GM20000 (cell line): Measurements from ENCODE around the gene VWA8.

Experiments
- DNase-seq: peaks from one replicate; pipeline ENCODE4 v3.0.0; 2012; ENCODE audit warnings: low spot score
- TF ChIP-seq, protein P1 (sequence below): IDR thresholded peaks from 2 replicates; pipeline ENCODE4 v1.5.1; 2012; ENCODE audit warnings: mild to moderate bottlenecking, control low read depth; ENCODE audit errors: extremely low read depth, missing control alignments

VWA8 gene

DNA sequence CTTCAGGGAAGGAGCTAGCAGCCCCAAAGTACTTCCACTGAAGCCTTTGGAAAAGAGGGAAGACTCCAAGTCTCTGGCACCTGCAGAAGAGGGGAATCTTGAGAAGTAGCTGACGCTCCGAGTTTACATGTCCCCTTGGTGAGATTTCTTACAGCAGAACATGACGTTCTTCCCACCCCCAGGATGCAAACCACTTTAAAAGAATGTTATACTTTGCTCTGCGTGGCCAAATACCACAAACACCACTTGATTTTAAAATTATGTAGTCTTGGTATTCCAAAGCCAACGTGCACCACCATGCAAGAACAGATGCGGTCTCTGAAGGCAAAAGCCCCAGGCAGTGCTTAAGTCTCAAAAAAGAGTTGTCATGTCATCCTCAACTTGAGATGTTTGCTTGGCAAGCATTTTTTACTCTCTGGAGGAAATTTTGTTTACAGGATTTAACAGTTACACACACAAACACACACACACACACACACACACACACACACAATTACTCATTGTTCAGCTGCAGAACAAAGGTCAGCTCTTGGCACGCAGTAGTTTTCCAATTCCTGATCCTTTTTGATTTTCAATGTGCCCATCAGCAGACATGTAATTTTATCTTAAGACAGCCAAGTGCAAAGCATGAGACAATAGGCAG, 397.4 kb downstream of the VWA8 start:
- TF ChIP-seq, protein P1, sequence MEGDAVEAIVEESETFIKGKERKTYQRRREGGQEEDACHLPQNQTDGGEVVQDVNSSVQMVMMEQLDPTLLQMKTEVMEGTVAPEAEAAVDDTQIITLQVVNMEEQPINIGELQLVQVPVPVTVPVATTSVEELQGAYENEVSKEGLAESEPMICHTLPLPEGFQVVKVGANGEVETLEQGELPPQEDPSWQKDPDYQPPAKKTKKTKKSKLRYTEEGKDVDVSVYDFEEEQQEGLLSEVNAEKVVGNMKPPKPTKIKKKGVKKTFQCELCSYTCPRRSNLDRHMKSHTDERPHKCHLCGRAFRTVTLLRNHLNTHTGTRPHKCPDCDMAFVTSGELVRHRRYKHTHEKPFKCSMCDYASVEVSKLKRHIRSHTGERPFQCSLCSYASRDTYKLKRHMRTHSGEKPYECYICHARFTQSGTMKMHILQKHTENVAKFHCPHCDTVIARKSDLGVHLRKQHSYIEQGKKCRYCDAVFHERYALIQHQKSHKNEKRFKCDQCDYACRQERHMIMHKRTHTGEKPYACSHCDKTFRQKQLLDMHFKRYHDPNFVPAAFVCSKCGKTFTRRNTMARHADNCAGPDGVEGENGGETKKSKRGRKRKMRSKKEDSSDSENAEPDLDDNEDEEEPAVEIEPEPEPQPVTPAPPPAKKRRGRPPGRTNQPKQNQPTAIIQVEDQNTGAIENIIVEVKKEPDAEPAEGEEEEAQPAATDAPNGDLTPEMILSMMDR = no peak
- DNase-seq = no peak

DNA sequence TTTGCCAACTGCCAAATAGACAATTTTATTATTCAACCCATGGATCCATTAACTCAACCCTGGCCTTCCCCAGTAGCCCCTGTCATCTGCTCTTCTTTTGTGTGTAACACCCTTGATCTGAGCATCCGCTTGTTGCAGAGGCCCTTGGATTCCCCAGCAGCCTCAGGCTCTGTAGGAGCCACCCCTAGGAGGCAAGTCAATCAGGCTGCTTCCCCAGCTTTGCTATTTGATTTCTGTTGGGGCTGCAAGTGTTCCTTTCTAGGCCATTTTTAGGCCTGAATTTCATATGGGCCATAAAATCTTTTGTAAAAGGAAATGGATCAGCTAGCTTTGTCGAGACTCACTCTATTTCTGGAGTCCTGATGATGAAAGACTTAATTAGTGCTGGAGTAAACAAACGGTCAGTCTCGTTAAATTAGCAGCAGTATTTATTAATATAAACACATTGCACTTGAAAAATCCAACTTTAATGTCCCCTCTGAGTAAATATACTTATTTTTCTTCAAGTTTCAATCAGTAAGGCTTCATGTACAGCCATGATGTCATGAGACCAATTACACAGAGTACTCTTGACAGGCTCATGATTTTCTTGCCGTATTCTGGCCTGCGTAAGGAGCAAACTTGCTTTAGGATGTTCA, 398.2 kb downstream of the VWA8 start:
- DNase-seq = no peak
- TF ChIP-seq, protein P1 = no peak

DNA sequence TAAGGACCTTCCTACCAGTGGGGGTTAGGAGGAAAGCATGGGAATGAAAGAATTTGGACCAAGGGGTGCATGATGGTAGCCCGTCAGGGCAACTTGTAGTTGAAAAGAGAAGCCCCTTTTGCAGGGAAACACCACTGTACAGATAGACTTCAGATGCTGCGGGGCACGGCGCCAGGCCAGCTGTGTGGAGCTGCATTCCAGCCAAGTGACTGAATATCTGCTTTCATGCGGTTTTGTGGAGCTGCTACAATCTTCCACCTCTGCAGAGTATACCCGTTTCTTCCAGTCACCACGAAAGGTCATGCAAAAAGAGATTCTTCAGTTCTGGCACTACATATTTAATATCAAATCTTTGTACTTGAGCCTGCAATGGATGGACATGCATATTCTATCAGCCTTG, 398.8 kb downstream of the VWA8 start:
- TF ChIP-seq, protein P1 = no peak
- DNase-seq = no peak

DNA sequence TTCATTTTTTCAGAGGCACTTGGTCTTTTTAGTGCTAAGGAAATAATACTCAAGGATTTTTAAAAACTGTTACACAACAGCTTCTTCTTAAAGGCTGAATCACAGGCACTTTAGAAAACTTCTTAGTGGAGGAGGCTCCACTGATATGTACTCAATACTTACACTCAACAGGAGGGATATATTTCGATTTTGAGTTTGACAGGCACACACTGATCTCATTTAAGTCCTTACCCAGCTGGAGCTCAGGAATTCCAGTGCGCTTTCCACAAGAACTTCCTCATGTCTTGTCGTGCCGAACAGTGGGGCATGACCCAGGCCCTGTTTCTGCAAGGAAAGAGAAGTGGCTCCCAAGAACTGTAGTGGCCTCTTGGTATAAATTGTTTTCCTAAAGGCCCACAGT, 399.7 kb downstream of the VWA8 start:
- DNase-seq = no peak

DNA sequence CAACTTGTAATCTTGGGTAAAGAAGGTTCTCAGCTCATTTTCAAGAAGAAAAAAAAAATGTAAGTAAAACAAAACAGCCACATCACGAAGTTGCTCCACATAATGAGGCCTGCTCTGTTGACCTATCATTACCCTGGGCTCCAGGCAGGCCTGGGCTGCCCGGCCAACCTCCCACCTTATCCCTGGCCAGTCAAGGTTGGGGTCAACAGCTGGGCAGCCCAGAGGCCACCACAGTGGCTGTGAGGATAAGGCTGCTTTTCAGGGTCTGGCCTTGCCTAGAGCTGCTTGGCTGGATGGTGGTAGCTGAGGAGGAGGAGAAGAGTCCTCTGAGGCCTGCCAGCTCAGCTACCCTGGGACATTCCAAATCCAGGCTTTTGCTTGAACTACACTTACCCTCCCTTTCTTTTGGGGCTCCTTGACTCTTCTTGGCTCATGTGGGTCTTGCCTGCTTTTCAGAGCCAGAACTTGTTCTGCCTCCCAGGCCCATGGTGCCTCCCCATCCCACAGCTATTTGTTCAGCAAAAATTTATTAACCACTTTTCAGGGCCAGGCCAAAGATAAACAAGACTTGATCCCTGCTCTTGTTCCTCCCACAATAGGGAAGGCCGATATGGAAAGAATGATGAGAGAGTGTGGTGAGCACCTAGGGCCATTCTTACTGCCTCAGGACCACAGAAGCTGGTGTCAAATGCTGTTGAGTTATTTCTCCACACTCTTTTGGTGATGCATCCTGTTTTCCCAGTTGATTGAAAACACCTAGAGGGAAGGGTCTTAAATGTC, 401.9 kb downstream of the VWA8 start:
- TF ChIP-seq, protein P1 = no peak
- DNase-seq = no peak

More for the DNA sequence above, 399.7 kb downstream of the VWA8 start:
- TF ChIP-seq, protein P1 = no peak

DNA sequence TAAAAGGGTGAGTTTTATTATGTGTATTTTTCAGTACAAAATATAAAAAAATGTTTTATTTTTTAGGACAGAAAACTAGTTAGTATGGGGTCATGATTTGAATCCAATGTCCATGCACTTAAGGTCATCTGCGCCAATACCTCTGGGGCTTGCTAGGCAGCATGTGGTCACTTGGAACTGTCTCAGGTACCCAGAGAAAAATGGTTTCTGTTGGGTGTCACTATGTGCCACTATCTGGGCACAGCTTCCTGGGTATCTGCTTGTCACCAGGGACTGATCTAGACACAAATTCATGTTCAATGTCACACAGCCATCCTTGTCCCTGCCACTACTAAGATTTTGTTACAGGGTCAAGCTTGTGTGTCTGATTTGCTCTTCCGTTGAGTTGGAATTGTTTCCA, 403.2 kb downstream of the VWA8 start:
- no peak for DNase-seq
- TF ChIP-seq, protein P1 = no peak
